ENCODE results near the gene ATP6V0B.

ATP6V0B gene

GRCh38 chr1:43977376-43978263, 2.9 kb downstream of the ATP6V0B start:
- DNase-seq (ENCODE audit: extremely low read depth, low read depth): no peak
- TF ChIP-seq, protein P1, sequence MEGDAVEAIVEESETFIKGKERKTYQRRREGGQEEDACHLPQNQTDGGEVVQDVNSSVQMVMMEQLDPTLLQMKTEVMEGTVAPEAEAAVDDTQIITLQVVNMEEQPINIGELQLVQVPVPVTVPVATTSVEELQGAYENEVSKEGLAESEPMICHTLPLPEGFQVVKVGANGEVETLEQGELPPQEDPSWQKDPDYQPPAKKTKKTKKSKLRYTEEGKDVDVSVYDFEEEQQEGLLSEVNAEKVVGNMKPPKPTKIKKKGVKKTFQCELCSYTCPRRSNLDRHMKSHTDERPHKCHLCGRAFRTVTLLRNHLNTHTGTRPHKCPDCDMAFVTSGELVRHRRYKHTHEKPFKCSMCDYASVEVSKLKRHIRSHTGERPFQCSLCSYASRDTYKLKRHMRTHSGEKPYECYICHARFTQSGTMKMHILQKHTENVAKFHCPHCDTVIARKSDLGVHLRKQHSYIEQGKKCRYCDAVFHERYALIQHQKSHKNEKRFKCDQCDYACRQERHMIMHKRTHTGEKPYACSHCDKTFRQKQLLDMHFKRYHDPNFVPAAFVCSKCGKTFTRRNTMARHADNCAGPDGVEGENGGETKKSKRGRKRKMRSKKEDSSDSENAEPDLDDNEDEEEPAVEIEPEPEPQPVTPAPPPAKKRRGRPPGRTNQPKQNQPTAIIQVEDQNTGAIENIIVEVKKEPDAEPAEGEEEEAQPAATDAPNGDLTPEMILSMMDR (IDR thresholded peaks at IDR 0.05; ENCODE audit: low read depth, low read length): no peak

DNA sequence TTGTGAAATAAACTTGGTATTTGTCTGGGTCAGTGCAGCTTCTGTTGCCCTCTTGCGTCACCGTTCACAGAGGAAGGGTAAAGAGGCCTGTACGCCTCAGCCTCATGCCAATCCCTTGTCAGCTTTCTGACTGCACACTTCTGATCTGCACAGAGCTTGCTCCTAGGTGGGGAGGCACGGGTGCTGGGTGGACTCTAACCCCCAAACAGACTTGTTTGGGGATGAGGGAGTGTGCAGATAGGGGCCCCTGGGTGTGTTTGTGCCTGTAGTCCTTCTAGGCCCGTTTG, 3.4 kb downstream of the ATP6V0B start:
- no peak for DNase-seq (ENCODE audit: extremely low read depth, low read depth)
- TF ChIP-seq, protein P1 (IDR thresholded peaks at IDR 0.05; ENCODE audit: low read depth, low read length): no peak

- no peak for DNase-seq (ENCODE audit: extremely low read depth, low read depth)
- TF ChIP-seq, protein P1 (IDR thresholded peaks at IDR 0.05; ENCODE audit: low read depth, low read length): no peak
These were observed 3.9 kb downstream of the ATP6V0B start, which contains the start of gene B4GALT2 for GRCh38 chr1:43978551-43979260. TSS of gene B4GALT2 (plus strand) at chr1:43979210. CDS start at chr1:43981161, 1,951 bp downstream.

DNA sequence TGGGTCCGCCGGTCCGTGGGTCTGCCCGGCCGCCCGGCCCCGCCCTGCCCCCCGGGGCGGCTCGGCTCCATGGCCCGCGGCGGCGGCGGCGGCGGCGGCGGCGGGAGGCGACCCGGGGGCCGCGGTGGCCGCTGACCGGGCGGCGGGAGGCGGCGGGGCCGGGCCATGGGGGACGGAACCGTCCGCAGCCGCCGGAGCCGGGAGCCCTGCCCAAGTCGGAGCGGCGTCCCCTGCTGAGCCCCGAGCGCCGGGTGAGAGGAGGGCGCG, 4.4 kb downstream of the ATP6V0B start:
- TF ChIP-seq, protein P1 (IDR thresholded peaks at IDR 0.05; ENCODE audit: low read depth, low read length): no peak
- no peak for DNase-seq (ENCODE audit: extremely low read depth, low read depth)

DNA sequence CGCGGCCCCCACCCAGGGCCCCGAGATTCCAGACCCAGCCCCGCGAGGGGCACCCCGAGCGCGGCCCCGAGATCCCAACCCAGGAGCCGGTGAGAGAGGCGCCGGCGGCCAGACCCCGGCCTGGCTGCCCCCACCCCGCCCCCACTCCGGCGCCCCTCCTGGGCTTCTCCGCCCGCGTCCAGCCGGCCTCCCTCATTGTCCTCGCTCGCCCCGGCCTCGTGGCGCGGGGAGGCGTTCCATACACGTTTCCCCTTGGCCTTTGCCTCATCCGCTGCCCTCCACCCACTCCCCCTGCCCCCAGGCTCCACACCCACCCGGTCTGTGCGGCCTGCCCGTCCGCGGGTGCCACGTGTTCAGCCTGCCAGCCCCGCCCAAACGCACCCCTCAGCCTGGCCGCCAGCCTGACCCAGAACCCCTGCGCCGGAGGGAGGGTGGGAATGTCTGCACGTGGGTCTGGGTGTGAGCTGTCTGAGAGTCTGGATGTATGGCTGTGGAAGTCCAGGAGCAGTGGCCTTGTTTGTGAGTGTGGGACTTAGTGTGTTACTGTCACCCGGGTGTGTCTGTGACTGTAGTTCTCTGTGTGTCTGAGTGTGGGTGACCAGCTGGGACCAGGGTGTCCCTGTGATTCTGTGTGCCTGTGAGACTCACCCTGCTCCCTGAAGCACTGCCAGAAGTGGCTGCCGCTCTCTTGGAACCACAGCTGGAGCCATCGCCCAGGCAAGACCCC, 4.9 kb downstream of the ATP6V0B start:
- TF ChIP-seq, protein P1 (IDR thresholded peaks at IDR 0.05; ENCODE audit: low read depth, low read length): no peak
- DNase-seq (ENCODE audit: extremely low read depth, low read depth): no peak

- DNase-seq (ENCODE audit: extremely low read depth, low read depth): no peak
- TF ChIP-seq, protein P1 (IDR thresholded peaks at IDR 0.05; ENCODE audit: low read depth, low read length): no peak
These were observed 5.7 kb downstream of the ATP6V0B start for GRCh38 chr1:43980255-43981134.

Data from AG09319 (cell line).